Mesendoderm (in vitro differentiated cells): ENCODE measurements around the gene SGPL1.

Experiments used
- DNase-seq: peaks from one replicate; pipeline ENCODE4 v3.0.0; 2013
- H2AK5ac ChIP-seq: 2 replicates; pipeline ENCODE4 v1.6.1; 2013; ENCODE audit warnings: low read length, inconsistent platforms
- H2BK120ac ChIP-seq: 2 replicates; pipeline ENCODE4 v1.6.1; 2013; ENCODE audit warnings: low read depth, mild to moderate bottlenecking, low read length, moderate library complexity, mixed read lengths
- H2BK15ac ChIP-seq: replicated peaks from 2 replicates; pipeline ENCODE4 v1.6.1; 2013; ENCODE audit warnings: low read depth, mild to moderate bottlenecking, moderate library complexity
- H2BK5ac ChIP-seq: 2 replicates; pipeline ENCODE4 v1.6.1; 2013; ENCODE audit warnings: low read length, inconsistent platforms
- H3K18ac ChIP-seq: 2 replicates; pipeline ENCODE4 v1.6.1; 2013; ENCODE audit warnings: mild to moderate bottlenecking, low read length, mixed read lengths
- H3K23ac ChIP-seq: one replicate; pipeline ENCODE4 v1.6.1; 2013; ENCODE audit warnings: low read length
- H3K27ac ChIP-seq: 2 replicates; pipeline ENCODE4 v1.5.1; 2013; ENCODE audit warnings: low read depth, mild to moderate bottlenecking, inconsistent platforms, low read length, moderate library complexity
- H3K27me3 ChIP-seq: 2 replicates; pipeline ENCODE4 v1.6.1; 2013; ENCODE audit warnings: low read length, control low read depth, mild to moderate bottlenecking, inconsistent platforms; ENCODE audit not compliant: insufficient read depth, poor library complexity
- H3K36me3 ChIP-seq: 2 replicates; pipeline ENCODE4 v1.6.1; 2013; ENCODE audit warnings: low read length, inconsistent platforms; ENCODE audit not compliant: control insufficient read depth, insufficient read depth
- H3K4ac ChIP-seq: one replicate; pipeline ENCODE4 v1.6.1; 2013; ENCODE audit warnings: low read depth, mild to moderate bottlenecking, low read length, moderate library complexity
- H3K4me1 ChIP-seq: 2 replicates; pipeline ENCODE4 v1.6.1; 2013; ENCODE audit warnings: low read depth, low read length, inconsistent platforms; ENCODE audit not compliant: control insufficient read depth
- H3K4me2 ChIP-seq: 2 replicates; pipeline ENCODE4 v1.6.1; 2013; ENCODE audit warnings: low read length
- H3K4me3 ChIP-seq: 2 replicates; pipeline ENCODE4 v1.5.1; 2013; ENCODE audit warnings: mild to moderate bottlenecking, low read length
- H3K56ac ChIP-seq: one replicate; pipeline ENCODE4 v1.6.1; 2013; ENCODE audit warnings: low read length
- H3K79me1 ChIP-seq: 2 replicates; pipeline ENCODE4 v1.6.1; 2013; ENCODE audit warnings: low read length, inconsistent platforms
- H3K79me2 ChIP-seq: 2 replicates; pipeline ENCODE4 v1.6.1; 2013; ENCODE audit warnings: mild to moderate bottlenecking, low read length; ENCODE audit not compliant: control insufficient read depth, insufficient read depth
- H3K9ac ChIP-seq: 2 replicates; pipeline ENCODE4 v1.6.1; 2013; ENCODE audit warnings: low read length, inconsistent platforms
- H4K5ac ChIP-seq: one replicate; pipeline ENCODE4 v1.6.1; 2013; ENCODE audit warnings: low read length
- H4K8ac ChIP-seq: one replicate; pipeline ENCODE4 v1.6.1; 2013; ENCODE audit warnings: low read depth, mild to moderate bottlenecking, control low read depth, low read length, moderate library complexity
- WGBS: extraction: QIAGEN DNeasy Blood & Tissue Kit; methylation state at CpG from one replicate; pipeline ENCODE4 v1.1.7; 2013; ENCODE audit warnings: low lambda C conversion rate, missing lambda C conversion rate; ENCODE audit not compliant: insufficient coverage; ENCODE audit errors: extremely low coverage; 5-methylcytosine and 5-hydroxymethylcytosine counted together

Gene SGPL1

DNA sequence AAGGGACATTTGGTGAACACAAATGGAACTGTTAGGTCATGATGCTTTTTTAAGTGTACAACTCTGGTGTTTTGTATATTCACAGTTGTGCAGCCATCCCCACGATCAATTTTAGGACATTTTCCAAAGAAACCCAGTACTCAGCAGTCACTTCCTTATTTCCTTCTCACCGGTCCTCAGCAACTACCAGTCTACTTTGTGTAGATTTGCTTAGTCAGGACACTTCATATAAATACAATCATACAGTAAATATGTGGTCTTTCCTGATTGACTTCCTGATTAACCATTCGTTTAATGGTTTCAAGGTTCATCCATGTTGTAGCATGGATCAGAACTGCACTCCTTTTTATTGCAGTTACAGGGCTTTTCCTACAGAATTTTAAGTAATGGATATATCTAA lies 14.4 kb downstream of the SGPL1 start:
- Histone ChIP-seq H3K4me1 (no peaks in the 10 kb centered on the region), H3K36me3 (peaks cover 1% of the 10 kb centered on the region), H2AK5ac (no peak overlapping the region), H2BK15ac (no peak overlapping the region), H3K9ac (no peak overlapping the region), H3K27me3 (no peaks in the 10 kb centered on the region), H2BK120ac (no peak overlapping the region), H3K4ac (no peak overlapping the region), H2BK5ac (no peak overlapping the region), H3K4me2 (no peak overlapping the region), H3K79me1 (peaks cover 22% of the 10 kb centered on the region), H3K79me2 (peaks cover 33% of the 10 kb centered on the region), H3K4me3 (no peak overlapping the region), H3K56ac (no peak overlapping the region), H4K8ac (no peak overlapping the region), H3K27ac (no peak overlapping the region), H3K18ac (no peak overlapping the region), H3K23ac (no peak overlapping the region), H4K5ac (no peak overlapping the region)
- no peak for DNase-seq
- no CpG with 5 or more reads among the region's 3 CpGs for WGBS

DNA sequence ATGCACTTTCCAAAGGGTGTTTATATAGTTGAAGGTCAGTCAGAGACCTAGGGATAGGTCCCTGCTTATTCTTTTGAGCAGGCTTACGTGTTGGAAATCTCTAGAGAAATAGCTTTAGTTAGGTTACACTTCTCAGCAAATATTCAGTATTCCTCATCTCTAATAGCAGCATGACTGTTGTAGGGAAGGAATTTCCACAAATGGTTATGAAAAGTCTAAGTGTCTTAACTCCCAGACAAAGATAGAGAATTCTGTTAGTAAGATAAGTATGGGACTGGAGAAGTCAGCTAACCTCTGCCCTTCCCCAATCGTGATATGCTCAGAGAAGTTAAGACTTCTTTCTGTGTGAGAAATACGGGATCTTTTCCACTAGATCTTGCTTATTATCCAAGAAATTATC lies 16.5 kb downstream of the SGPL1 start:
- Histone ChIP-seq H3K4me3 (no peak overlapping the region), H3K36me3 (no peaks in the 10 kb centered on the region), H4K8ac (no peak overlapping the region), H3K27ac (no peak overlapping the region), H3K79me2 (peaks cover 33% of the 10 kb centered on the region), H3K23ac (no peak overlapping the region), H4K5ac (no peak overlapping the region), H3K18ac (no peak overlapping the region), H3K4me2 (no peak overlapping the region), H3K9ac (no peak overlapping the region), H3K79me1 (peaks cover 23% of the 10 kb centered on the region), H2BK5ac (no peak overlapping the region), H3K4ac (no peak overlapping the region), H2AK5ac (no peak overlapping the region), H3K27me3 (no peaks in the 10 kb centered on the region), H3K56ac (no peak overlapping the region), H2BK15ac (no peak overlapping the region), H3K4me1 (no peaks in the 10 kb centered on the region), H2BK120ac (no peak overlapping the region)
- whole genome bisulfite sequencing = no CpG with 5 or more reads among the region's 3 CpGs
- no peak for DNase-seq

DNA sequence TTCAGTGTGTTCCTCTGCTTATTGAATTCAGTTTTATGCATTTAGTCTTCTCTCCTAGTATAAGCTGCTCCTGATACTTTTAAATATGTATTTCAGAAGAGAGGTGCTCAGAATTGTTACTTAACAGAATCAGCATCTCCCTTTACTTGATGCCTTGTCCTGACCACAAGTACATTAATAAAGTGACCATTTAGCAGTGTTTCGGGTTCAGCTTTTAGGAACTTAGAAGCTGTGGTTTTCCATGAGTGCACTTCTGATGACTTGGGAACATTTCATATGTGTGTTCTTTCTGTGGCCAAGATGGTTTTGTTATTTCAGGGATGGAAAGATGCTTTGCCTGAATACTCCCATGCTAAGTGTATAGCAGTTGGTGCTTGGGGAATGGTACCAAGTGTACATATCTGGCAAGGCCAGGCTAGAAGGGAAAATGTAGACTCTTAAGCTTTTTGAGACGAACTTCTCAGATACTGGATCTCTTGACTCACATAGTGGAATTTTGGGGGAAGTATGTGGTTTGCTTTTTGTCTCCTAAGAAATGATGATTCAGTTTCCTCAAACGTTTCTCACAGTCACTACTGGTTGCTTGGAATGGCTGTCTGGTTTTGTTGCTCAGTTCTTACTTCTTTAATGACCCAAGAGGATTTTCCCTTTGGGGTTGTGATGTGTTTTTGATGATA lies 17.2 kb downstream of the SGPL1 start:
- WGBS = no CpG with 5 or more reads among the region's 3 CpGs
- Histone ChIP-seq H3K36me3 (no peaks in the 10 kb centered on the region), H3K27me3 (no peaks in the 10 kb centered on the region), H3K23ac (no peak overlapping the region), H3K79me2 (peaks cover 36% of the 10 kb centered on the region), H2BK5ac (no peak overlapping the region), H3K4ac (no peak overlapping the region), H2BK120ac (no peak overlapping the region), H3K56ac (no peak overlapping the region), H3K79me1 (peaks cover 23% of the 10 kb centered on the region), H4K5ac (no peak overlapping the region), H4K8ac (no peak overlapping the region), H3K27ac (no peak overlapping the region), H3K4me1 (no peaks in the 10 kb centered on the region), H2BK15ac (no peak overlapping the region), H2AK5ac (no peak overlapping the region), H3K4me3 (no peak overlapping the region), H3K18ac (no peak overlapping the region), H3K4me2 (no peak overlapping the region), H3K9ac (no peak overlapping the region)
- DNase-seq = no peak

DNA sequence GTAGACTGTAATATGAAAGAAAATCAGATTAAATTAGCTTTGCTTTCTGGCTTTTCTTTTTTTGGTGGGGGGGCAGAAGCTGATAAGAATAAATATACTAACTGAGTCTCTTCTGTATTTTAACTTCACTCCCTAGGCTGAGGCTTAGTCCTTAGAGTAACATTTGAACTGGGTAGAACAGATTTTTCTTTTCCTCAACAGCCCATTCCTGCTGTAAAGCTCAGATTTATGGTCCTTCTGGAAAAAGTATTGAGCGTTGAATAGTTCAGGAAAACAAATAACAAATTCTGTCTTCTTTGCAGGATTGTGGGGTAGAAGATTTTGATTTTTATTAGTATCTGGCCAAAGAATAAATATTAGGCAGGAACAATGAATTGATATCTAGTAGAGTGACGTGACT lies 17.9 kb downstream of the SGPL1 start:
- Histone ChIP-seq H4K5ac (no peak overlapping the region), H2BK120ac (no peak overlapping the region), H3K23ac (no peak overlapping the region), H3K9ac (no peak overlapping the region), H3K4me3 (no peak overlapping the region), H2AK5ac (no peak overlapping the region), H3K36me3 (no peaks in the 10 kb centered on the region), H3K4ac (no peak overlapping the region), H3K27ac (no peak overlapping the region), H4K8ac (no peak overlapping the region), H3K27me3 (no peaks in the 10 kb centered on the region), H3K4me2 (no peak overlapping the region), H3K18ac (no peak overlapping the region), H3K79me1 (peaks cover 23% of the 10 kb centered on the region), H3K4me1 (no peaks in the 10 kb centered on the region), H2BK15ac (no peak overlapping the region), H3K79me2 (peaks cover 36% of the 10 kb centered on the region), H2BK5ac (no peak overlapping the region), H3K56ac (no peak overlapping the region)
- DNase-seq = no peak
- WGBS = no CpG with 5 or more reads among the region's 2 CpGs

DNA sequence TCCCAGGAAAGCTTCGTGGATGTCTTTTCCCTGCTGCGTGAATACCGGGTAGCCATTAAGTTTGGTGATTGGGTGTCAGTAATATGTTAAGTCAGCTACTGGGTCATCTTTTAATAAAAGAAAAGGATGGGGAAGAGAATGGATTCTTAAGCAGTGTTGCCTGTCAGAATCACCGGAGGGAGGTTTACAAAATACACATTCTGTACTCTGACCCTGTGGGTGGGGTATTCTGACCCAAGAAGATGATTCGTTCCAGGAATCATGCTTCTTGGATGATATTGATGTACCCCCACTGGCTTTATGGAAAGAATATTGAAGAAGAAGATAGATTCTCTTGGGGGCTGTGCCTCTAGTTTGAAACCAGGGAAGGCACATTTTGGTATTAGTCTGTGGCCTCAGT lies 18.3 kb downstream of the SGPL1 start:
- Histone ChIP-seq H3K9ac (no peak overlapping the region), H3K79me2 (peaks cover 36% of the 10 kb centered on the region), H3K27ac (no peak overlapping the region), H3K23ac (no peak overlapping the region), H4K5ac (no peak overlapping the region), H3K36me3 (no peaks in the 10 kb centered on the region), H2BK120ac (no peak overlapping the region), H3K27me3 (no peaks in the 10 kb centered on the region), H3K4me1 (no peaks in the 10 kb centered on the region), H3K4ac (no peak overlapping the region), H3K56ac (no peak overlapping the region), H3K18ac (no peak overlapping the region), H3K4me3 (no peak overlapping the region), H2BK15ac (no peak overlapping the region), H2BK5ac (no peak overlapping the region), H3K79me1 (peaks cover 25% of the 10 kb centered on the region), H2AK5ac (no peak overlapping the region), H4K8ac (no peak overlapping the region), H3K4me2 (no peak overlapping the region)
- no peak for DNase-seq
- no CpG with 5 or more reads among the region's 5 CpGs for WGBS
